Suprapubic skin (tissue), 4 donors: ENCODE results near the gene CPXM2. TPM values are rescaled to one million over a fixed set of nuclear protein-coding genes. Genes with fewer than 3 reads are reported as not detected.

Source experiments
- DNase-seq, 2 donors: peaks; one replicate each; pipeline ENCODE4 v3.0.0-alpha.2; 2019; ENCODE audit warnings: low spot score in 2 of 2
- H3K27ac ChIP-seq: fragments of 200-600 bp; sonication (generic); one replicate; pipeline ENCODE4 v1.5.1; 2019
- H3K27me3 ChIP-seq: fragments of 200-600 bp; sonication (generic); one replicate; pipeline ENCODE4 v1.5.1; 2019
- H3K36me3 ChIP-seq: fragments of 200-600 bp; sonication (generic); one replicate; pipeline ENCODE4 v1.5.1; 2019
- H3K4me1 ChIP-seq: fragments of 200-600 bp; sonication (generic); one replicate; pipeline ENCODE4 v1.5.1; 2019
- H3K4me3 ChIP-seq: fragments of 200-600 bp; sonication (generic); one replicate; pipeline ENCODE4 v1.5.1; 2019; ENCODE audit warnings: mild to moderate bottlenecking
- H3K9me3 ChIP-seq: fragments of 200-600 bp; sonication (generic); one replicate; pipeline ENCODE4 v1.5.1; 2019
- CTCF ChIP-seq, 2 donors: fragments of 200-600 bp in 1 of 2; fragments of 450-650 bp in 1 of 2; sonication (generic) in 1 of 2; IDR thresholded peaks; one replicate each; pipeline ENCODE4 v1.5.1; 2016 to 2019; ENCODE audit warnings: antibody characterized with exemption in 2 of 2, mild to moderate bottlenecking in 1 of 2, moderate library complexity in 1 of 2
- EP300 ChIP-seq: sonication (generic); formaldehyde crosslinking; IDR thresholded peaks from one replicate; pipeline ENCODE4 v1.6.1; 2017; ENCODE audit warnings: antibody characterized with exemption
- POLR2A ChIP-seq, 2 donors: fragments of 450-650 bp; IDR thresholded peaks; one replicate each; pipeline ENCODE4 v1.6.1; 2017; ENCODE audit warnings: antibody characterized with exemption in 2 of 2, mild to moderate bottlenecking in 2 of 2, moderate library complexity in 2 of 2
- POLR2AphosphoS5 ChIP-seq, 3 donors: sonication (generic); formaldehyde crosslinking; IDR thresholded peaks; one replicate each; pipeline ENCODE4 v1.6.1; 2017; ENCODE audit warnings: antibody characterized with exemption in 3 of 3
- WGBS: methylation state at CpG from one replicate; pipeline ENCODE4 v1.1.5; 2018; 5-methylcytosine and 5-hydroxymethylcytosine counted together
- total RNA-seq, 4 donors: library from RNA; depleted of rRNA; stranded (reverse); fragments of >200 nt; gene quantifications; one replicate each; pipeline ENCODE4 v1.1.0, GENCODE V29; 2016

CPXM2 gene
- total RNA-seq, 4 donors from 2014 or later = 2.9 to 6.1 (median 3.7) TPM

GRCh38 chr10:123857616-123858015, 34.0 kb downstream of the CPXM2 start:
- H3K4me3 ChIP-seq = no peak overlapping the region
- 92% methylated on average over 18 of the region's 19 CpGs for WGBS
- H3K9me3 ChIP-seq = no peaks in the 10 kb centered on the region
- TF ChIP-seq CTCF (IDR thresholded peaks at IDR 0.05) = no peak
- TF ChIP-seq EP300 = no peak
- TF ChIP-seq POLR2A (IDR thresholded peaks at IDR 0.05) = no peak
- TF ChIP-seq POLR2AphosphoS5 (IDR thresholded peaks at IDR 0.05) = no peak
- no peaks in the 10 kb centered on the region for H3K36me3 ChIP-seq
- peaks cover 13% of the 10 kb centered on the region for H3K4me1 ChIP-seq
- no peak for DNase-seq
- H3K27me3 ChIP-seq = no peaks in the 10 kb centered on the region
- H3K27ac ChIP-seq = no peak overlapping the region

- no peak for TF ChIP-seq POLR2A (IDR thresholded peaks at IDR 0.05)
- no peak for TF ChIP-seq CTCF (IDR thresholded peaks at IDR 0.05)
- no peak for TF ChIP-seq POLR2AphosphoS5 (IDR thresholded peaks at IDR 0.05)
- TF ChIP-seq EP300 = no peak
- no peaks in the 10 kb centered on the region for H3K36me3 ChIP-seq
- no peaks in the 10 kb centered on the region for H3K27me3 ChIP-seq
- H3K9me3 ChIP-seq = no peaks in the 10 kb centered on the region
- 69% methylated on average over 7 of the region's 7 CpGs for WGBS
- peaks cover 13% of the 10 kb centered on the region for H3K4me1 ChIP-seq
- no peak overlapping the region for H3K4me3 ChIP-seq
- H3K27ac ChIP-seq = no peak overlapping the region
- no peak for DNase-seq
Measured at GRCh38 chr10:123855008-123855684, 36.5 kb downstream of the CPXM2 start.

GRCh38 chr10:123854498-123854897, 37.1 kb downstream of the CPXM2 start:
- Histone ChIP-seq H3K27me3 (no peaks in the 10 kb centered on the region), H3K4me1 (peaks cover 9% of the 10 kb centered on the region), H3K36me3 (no peaks in the 10 kb centered on the region), H3K4me3 (no peak overlapping the region), H3K9me3 (no peaks in the 10 kb centered on the region), H3K27ac (no peak overlapping the region)
- no peak for DNase-seq
- TF ChIP-seq POLR2AphosphoS5 (IDR thresholded peaks at IDR 0.05) = no peak
- WGBS = 84% methylated on average over 7 of the region's 7 CpGs

- no peak for DNase-seq
- WGBS = 75% methylated on average over 4 of the region's 4 CpGs
Measured at GRCh38 chr10:123854003-123854402, 37.6 kb downstream of the CPXM2 start.

GRCh38 chr10:123852411-123852951, 39.1 kb downstream of the CPXM2 start:
- H3K36me3 ChIP-seq = no peaks in the 10 kb centered on the region
- 95% methylated on average over 7 of the region's 7 CpGs for WGBS
- H3K27ac ChIP-seq = no peak overlapping the region
- TF ChIP-seq CTCF (IDR thresholded peaks at IDR 0.05) = no peak
- no peak for TF ChIP-seq POLR2A (IDR thresholded peaks at IDR 0.05)
- TF ChIP-seq EP300 = no peak
- no peak for TF ChIP-seq POLR2AphosphoS5 (IDR thresholded peaks at IDR 0.05)
- no peak for DNase-seq
- no peaks in the 10 kb centered on the region for H3K9me3 ChIP-seq
- H3K4me1 ChIP-seq = peaks cover 17% of the 10 kb centered on the region
- no peak overlapping the region for H3K4me3 ChIP-seq
- H3K27me3 ChIP-seq = no peaks in the 10 kb centered on the region

More at GRCh38 chr10:123854003-123854402, 37.6 kb downstream of the CPXM2 start:
- no peak overlapping the region for H3K27ac ChIP-seq
- no peak overlapping the region for H3K4me3 ChIP-seq
- H3K36me3 ChIP-seq = no peaks in the 10 kb centered on the region
- no peak for TF ChIP-seq POLR2A (IDR thresholded peaks at IDR 0.05)
- no peak for TF ChIP-seq POLR2AphosphoS5 (IDR thresholded peaks at IDR 0.05)
- TF ChIP-seq EP300 = no peak
- peaks cover 10% of the 10 kb centered on the region for H3K4me1 ChIP-seq
- H3K9me3 ChIP-seq = no peaks in the 10 kb centered on the region
- no peaks in the 10 kb centered on the region for H3K27me3 ChIP-seq

GRCh38 chr10:123848564-123849457, 42.8 kb downstream of the CPXM2 start:
- H3K4me3 ChIP-seq = no peak overlapping the region
- H3K4me1 ChIP-seq = peaks cover 25% of the 10 kb centered on the region
- no peaks in the 10 kb centered on the region for H3K27me3 ChIP-seq
- no peak overlapping the region for H3K27ac ChIP-seq
- no peak for TF ChIP-seq EP300
- no peak for TF ChIP-seq POLR2A (IDR thresholded peaks at IDR 0.05)
- TF ChIP-seq POLR2AphosphoS5 (IDR thresholded peaks at IDR 0.05) = no peak
- TF ChIP-seq CTCF (IDR thresholded peaks at IDR 0.05) = no peak
- no peaks in the 10 kb centered on the region for H3K9me3 ChIP-seq
- DNase-seq = no peak
- WGBS = 29% methylated on average over 5 of the region's 5 CpGs
- H3K36me3 ChIP-seq = no peaks in the 10 kb centered on the region
